Esophagus muscularis mucosa (tissue), 4 donors: ENCODE measurements around the gene MTMR10.

ENCODE experiments used
- EP300 ChIP-seq: sonication (generic); formaldehyde crosslinking; IDR thresholded peaks from one replicate; pipeline ENCODE4 v1.6.1; 2017; ENCODE audit warnings: antibody characterized with exemption
- POLR2A ChIP-seq: fragments of 450-650 bp; IDR thresholded peaks from one replicate; pipeline ENCODE4 v1.6.1; 2017; ENCODE audit warnings: antibody characterized with exemption, moderate library complexity, mild to moderate bottlenecking, low read depth
- POLR2AphosphoS5 ChIP-seq, 2 donors: sonication (generic); formaldehyde crosslinking; IDR thresholded peaks; one replicate each; pipeline ENCODE4 v1.6.1; 2017; ENCODE audit warnings: antibody characterized with exemption in 2 of 2
- TF ChIP-seq, protein P1 (sequence below), 3 experiments: fragments of 200-600 bp in 2 of 3; fragments of 450-650 bp in 1 of 3; sonication (generic) in 2 of 3; IDR thresholded peaks; one replicate each; pipeline ENCODE4 v1.5.1; 2017 to 2019; ENCODE audit warnings: antibody characterized with exemption in 3 of 3, mild to moderate bottlenecking in 2 of 3, moderate library complexity in 1 of 3

DNA sequence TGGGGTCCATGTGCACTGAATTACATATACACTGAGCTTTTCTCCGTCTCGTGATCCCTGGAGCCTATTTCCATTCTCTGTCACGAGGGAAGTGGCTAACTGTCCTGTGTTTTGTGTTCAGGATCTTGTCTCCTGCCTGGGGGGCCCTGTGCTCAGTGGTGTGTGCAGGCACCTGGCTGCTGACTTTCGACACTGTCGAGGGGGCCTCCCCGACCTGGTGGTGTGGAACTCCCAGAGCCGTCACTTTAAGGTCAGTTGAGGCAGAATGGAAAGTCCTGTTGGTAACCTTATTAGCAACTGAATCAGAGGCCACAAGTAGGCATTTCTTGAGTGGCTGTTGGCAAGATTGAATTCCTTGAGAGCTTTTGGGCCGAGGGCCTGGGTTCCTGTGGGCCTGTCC lies 61.0 kb downstream of the MTMR10 start:
- TF ChIP-seq POLR2A: no peak
- TF ChIP-seq, protein P1, sequence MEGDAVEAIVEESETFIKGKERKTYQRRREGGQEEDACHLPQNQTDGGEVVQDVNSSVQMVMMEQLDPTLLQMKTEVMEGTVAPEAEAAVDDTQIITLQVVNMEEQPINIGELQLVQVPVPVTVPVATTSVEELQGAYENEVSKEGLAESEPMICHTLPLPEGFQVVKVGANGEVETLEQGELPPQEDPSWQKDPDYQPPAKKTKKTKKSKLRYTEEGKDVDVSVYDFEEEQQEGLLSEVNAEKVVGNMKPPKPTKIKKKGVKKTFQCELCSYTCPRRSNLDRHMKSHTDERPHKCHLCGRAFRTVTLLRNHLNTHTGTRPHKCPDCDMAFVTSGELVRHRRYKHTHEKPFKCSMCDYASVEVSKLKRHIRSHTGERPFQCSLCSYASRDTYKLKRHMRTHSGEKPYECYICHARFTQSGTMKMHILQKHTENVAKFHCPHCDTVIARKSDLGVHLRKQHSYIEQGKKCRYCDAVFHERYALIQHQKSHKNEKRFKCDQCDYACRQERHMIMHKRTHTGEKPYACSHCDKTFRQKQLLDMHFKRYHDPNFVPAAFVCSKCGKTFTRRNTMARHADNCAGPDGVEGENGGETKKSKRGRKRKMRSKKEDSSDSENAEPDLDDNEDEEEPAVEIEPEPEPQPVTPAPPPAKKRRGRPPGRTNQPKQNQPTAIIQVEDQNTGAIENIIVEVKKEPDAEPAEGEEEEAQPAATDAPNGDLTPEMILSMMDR (IDR thresholded peaks at IDR 0.05): no peak
- no peak for TF ChIP-seq POLR2AphosphoS5 (IDR thresholded peaks at IDR 0.05)
- no peak for TF ChIP-seq EP300
